ENCODE data around the gene PARN. TPM values are rescaled to one million over a fixed set of nuclear protein-coding genes. Genes with fewer than 3 reads are reported as not detected.

PARN gene
- total and polyA plus RNA-seq, 9 of the 15 experiments (the other 6 are each of a cell fraction or from before 2014, with no cell fraction given), result 9.6 to 51.3 (median 40.4) TPM

Small RNA genes lying within 50 kb of the gene (small RNA-seq; reads per million reads assigned to genes)
- gene RN7SL274P (not detected), gene RNU7-125P (not detected)

Other genes with a start within 250 kb of the PARN start
- 42.8 and 45.0 TPM in 2 replicates for gene BFAR, start 2.7 kb upstream of the PARN start, total RNA-seq (2014; rRNA removed)
- gene BFAR, start 2.7 kb upstream of the PARN start, total RNA-seq (2014; rRNA removed; fragmentation: Illumina TruSeq; extraction: Trizol), result 62.5 and 81.4 TPM in 2 replicates
- 58.1 and 60.4 TPM in 2 replicates for gene BFAR, start 2.7 kb upstream of the PARN start, total RNA-seq (2015; rRNA removed; fragmentation: Illumina TruSeq; extraction: Trizol)
- gene BFAR, start 2.7 kb upstream of the PARN start, total RNA-seq (2021), result 53.5 and 58.2 TPM in 2 replicates
- 54.1 and 71.9 TPM in 2 replicates for gene BFAR, start 2.7 kb upstream of the PARN start, polyA plus RNA-seq (2011; rRNA removed)
- gene BFAR, start 2.7 kb upstream of the PARN start, polyA plus RNA-seq (2014; fragmentation: Illumina TruSeq; extraction: Trizol), result 82.6 and 82.8 TPM in 2 replicates
- gene BFAR, start 2.7 kb upstream of the PARN start, polyA plus RNA-seq (2014; fragmentation: Nextera tagmentation; extraction: Ambion mirVana), result 10 to 100 TPM; 55.2 to 57.7 TPM
- gene BFAR, start 2.7 kb upstream of the PARN start, polyA plus RNA-seq (2014; rRNA removed), result 61.8 and 70.5 TPM in 2 replicates
- not detected in 2 replicates for gene PLA2G10, start 64.0 kb upstream of the PARN start, total RNA-seq (2014; rRNA removed)
- gene PLA2G10, start 64.0 kb upstream of the PARN start, total RNA-seq (2014; rRNA removed; fragmentation: Illumina TruSeq; extraction: Trizol), result not detected in 2 replicates
- gene PLA2G10, start 64.0 kb upstream of the PARN start, total RNA-seq (2015; rRNA removed; fragmentation: Illumina TruSeq; extraction: Trizol), result not detected in 2 replicates
- not detected in 2 replicates for gene PLA2G10, start 64.0 kb upstream of the PARN start, total RNA-seq (2021)
- not detected in 2 replicates for gene PLA2G10, start 64.0 kb upstream of the PARN start, polyA plus RNA-seq (2011; rRNA removed)
- not detected in 2 replicates for gene PLA2G10, start 64.0 kb upstream of the PARN start, polyA plus RNA-seq (2014; fragmentation: Illumina TruSeq; extraction: Trizol)
- not detected for gene PLA2G10, start 64.0 kb upstream of the PARN start, polyA plus RNA-seq (2014; fragmentation: Nextera tagmentation; extraction: Ambion mirVana)
- not detected in 2 replicates for gene PLA2G10, start 64.0 kb upstream of the PARN start, polyA plus RNA-seq (2014; rRNA removed)
- gene NPIPA3, start 73.2 kb upstream of the PARN start, total RNA-seq (2014; rRNA removed), result 2.0 TPM in 2 replicates
- 4.0 and 4.5 TPM in 2 replicates for gene NPIPA3, start 73.2 kb upstream of the PARN start, total RNA-seq (2014; rRNA removed; fragmentation: Illumina TruSeq; extraction: Trizol)
- 1.9 and 4.8 TPM in 2 replicates for gene NPIPA3, start 73.2 kb upstream of the PARN start, total RNA-seq (2015; rRNA removed; fragmentation: Illumina TruSeq; extraction: Trizol)
- 3.4 and 3.8 TPM in 2 replicates for gene NPIPA3, start 73.2 kb upstream of the PARN start, total RNA-seq (2021)
- gene NPIPA3, start 73.2 kb upstream of the PARN start, polyA plus RNA-seq (2011; rRNA removed), result 1.4 TPM in 2 replicates
- 2.7 and 5.2 TPM in 2 replicates for gene NPIPA3, start 73.2 kb upstream of the PARN start, polyA plus RNA-seq (2014; fragmentation: Illumina TruSeq; extraction: Trizol)
- 1 to 10 TPM; 1.1 to 1.9 TPM for gene NPIPA3, start 73.2 kb upstream of the PARN start, polyA plus RNA-seq (2014; fragmentation: Nextera tagmentation; extraction: Ambion mirVana)
- 6.6 and 8.8 TPM in 2 replicates for gene NPIPA3, start 73.2 kb upstream of the PARN start, polyA plus RNA-seq (2014; rRNA removed)
- 2.0 TPM in 2 replicates for gene NPIPA2, start 112.3 kb upstream of the PARN start, total RNA-seq (2014; rRNA removed)
- gene NPIPA2, start 112.3 kb upstream of the PARN start, total RNA-seq (2014; rRNA removed; fragmentation: Illumina TruSeq; extraction: Trizol), result 1.4 and 4.3 TPM in 2 replicates
- gene NPIPA2, start 112.3 kb upstream of the PARN start, total RNA-seq (2015; rRNA removed; fragmentation: Illumina TruSeq; extraction: Trizol), result 4.0 and 4.3 TPM in 2 replicates
- 4.5 and 6.2 TPM in 2 replicates for gene NPIPA2, start 112.3 kb upstream of the PARN start, total RNA-seq (2021)
- gene NPIPA2, start 112.3 kb upstream of the PARN start, polyA plus RNA-seq (2011; rRNA removed), result 0.83 and 1.3 TPM in 2 replicates
- gene NPIPA2, start 112.3 kb upstream of the PARN start, polyA plus RNA-seq (2014; fragmentation: Illumina TruSeq; extraction: Trizol), result 2.1 and 6.6 TPM in 2 replicates
- under 1 TPM; 0.14 to 0.23 TPM for gene NPIPA2, start 112.3 kb upstream of the PARN start, polyA plus RNA-seq (2014; fragmentation: Nextera tagmentation; extraction: Ambion mirVana)
- 3.9 and 5.1 TPM in 2 replicates for gene NPIPA2, start 112.3 kb upstream of the PARN start, polyA plus RNA-seq (2014; rRNA removed)
- gene NOMO1, start 203.5 kb upstream of the PARN start, total RNA-seq (2014; rRNA removed), result 30.3 and 49.3 TPM in 2 replicates
- 39.0 and 42.1 TPM in 2 replicates for gene NOMO1, start 203.5 kb upstream of the PARN start, total RNA-seq (2014; rRNA removed; fragmentation: Illumina TruSeq; extraction: Trizol)
- gene NOMO1, start 203.5 kb upstream of the PARN start, total RNA-seq (2015; rRNA removed; fragmentation: Illumina TruSeq; extraction: Trizol), result 51.4 and 51.7 TPM in 2 replicates
- 74.2 and 76.9 TPM in 2 replicates for gene NOMO1, start 203.5 kb upstream of the PARN start, total RNA-seq (2021)
- 34.6 and 38.7 TPM in 2 replicates for gene NOMO1, start 203.5 kb upstream of the PARN start, polyA plus RNA-seq (2011; rRNA removed)
- gene NOMO1, start 203.5 kb upstream of the PARN start, polyA plus RNA-seq (2014; fragmentation: Illumina TruSeq; extraction: Trizol), result 90.1 and 106 TPM in 2 replicates
- gene NOMO1, start 203.5 kb upstream of the PARN start, polyA plus RNA-seq (2014; fragmentation: Nextera tagmentation; extraction: Ambion mirVana), result 10 to 100 TPM; 13.3 to 21.7 TPM
- 27.2 and 36.5 TPM in 2 replicates for gene NOMO1, start 203.5 kb upstream of the PARN start, polyA plus RNA-seq (2014; rRNA removed)

Measured in K562 (cell line).